SK-N-SH (cell line): ENCODE data around the gene RRBP1. TPM values are rescaled to one million over a fixed set of nuclear protein-coding genes. Genes with fewer than 3 reads are reported as not detected.

Source experiments
- CTCF ChIA-PET: fragments of 300-600, 350-600 bp; formaldehyde crosslinking; extraction: SDS; loops from one replicate; lab custom pipeline; 2021; lab: Yijun Ruan, JAX
- POLR2A ChIA-PET: fragments of 350-600 bp; sonication (Branson Sonifier 250); formaldehyde crosslinking; extraction: SDS; loops from one replicate; lab custom pipeline; 2020; ENCODE audit warnings: antibody characterized with exemption, inconsistent platforms; lab: Yijun Ruan, JAX
- DNase-seq: peaks from one replicate; pipeline ENCODE4 v3.0.0; 2012
- H2AFZ ChIP-seq: fragments of 200-600 bp; sonication (generic); 2 replicates; pipeline ENCODE4 v1.8.1; 2016; ENCODE audit warnings: antibody characterized with exemption, mild to moderate bottlenecking, low read depth
- H3F3A ChIP-seq: fragments of 200-600 bp; sonication (generic); replicated peaks from 2 replicates; pipeline ENCODE3; 2016; ENCODE audit warnings: antibody characterized with exemption, mild to moderate bottlenecking; ENCODE audit not compliant: insufficient read depth
- H3K27ac ChIP-seq, 2 experiments: fragments of 200-500 bp in 1 of 2; fragments of 200-600 bp in 1 of 2; sonication (Bioruptor generic) in 1 of 2; sonication (generic), shearing (Covaris generic) in 1 of 2; 2 replicates each; pipeline versions ENCODE4 v1.5.1 to v1.6.1; 2014 to 2016; ENCODE audit warnings: low read depth in 2 of 2, inconsistent platforms in 1 of 2, low read length in 1 of 2, mild to moderate bottlenecking in 1 of 2, mixed read lengths in 1 of 2
- H3K27me3 ChIP-seq: fragments of 200-600 bp; sonication (generic), shearing (Covaris generic); 2 replicates; pipeline ENCODE4 v1.6.1; 2016; ENCODE audit warnings: mixed run types; ENCODE audit not compliant: insufficient read depth
- H3K36me3 ChIP-seq, 2 experiments: fragments of 200-500 bp in 1 of 2; fragments of 200-600 bp in 1 of 2; sonication (Bioruptor generic) in 1 of 2; sonication (generic) in 1 of 2; replicated peaks in 1 of 2; 2 replicates each; pipeline versions ENCODE3 to v1.5.1; 2014 to 2016; ENCODE audit warnings: low read length in 1 of 2, mild to moderate bottlenecking in 1 of 2; ENCODE audit not compliant: insufficient read depth in 2 of 2, control insufficient read depth in 1 of 2
- H3K4me1 ChIP-seq, 2 experiments: fragments of 200-500 bp in 1 of 2; fragments of 200-600 bp in 1 of 2; sonication (Bioruptor generic) in 1 of 2; sonication (generic), shearing (Covaris generic) in 1 of 2; 2 replicates each; pipeline versions ENCODE4 v1.5.1 to v1.6.1; 2014 to 2016; ENCODE audit warnings: low read depth in 1 of 2, low read length in 1 of 2, mixed run types in 1 of 2; ENCODE audit not compliant: insufficient read depth in 2 of 2, control insufficient read depth in 1 of 2
- H3K4me2 ChIP-seq: fragments of 200-600 bp; sonication (generic), shearing (Covaris generic); 2 replicates; pipeline ENCODE4 v1.6.1; 2017; ENCODE audit warnings: mixed run types
- H3K4me3 ChIP-seq, 2 experiments: fragments of 200-500 bp in 1 of 2; fragments of 200-600 bp in 1 of 2; sonication (Bioruptor generic) in 1 of 2; sonication (generic), shearing (Covaris generic) in 1 of 2; 2 replicates each; pipeline versions ENCODE4 v1.5.1 to v1.8.1; 2014 to 2016; ENCODE audit warnings: low read depth in 2 of 2, inconsistent platforms in 1 of 2, low read length in 1 of 2, mild to moderate bottlenecking in 1 of 2, mixed read lengths in 1 of 2, moderate library complexity in 1 of 2
- H3K79me2 ChIP-seq: fragments of 200-600 bp; sonication (generic); 2 replicates; pipeline ENCODE4 v1.8.1; 2017; ENCODE audit warnings: mild to moderate bottlenecking; ENCODE audit not compliant: insufficient read depth
- H3K9ac ChIP-seq: fragments of 200-600 bp; sonication (generic); 2 replicates; pipeline ENCODE4 v1.6.1; 2017; ENCODE audit warnings: mixed run types
- H3K9me2 ChIP-seq: fragments of 200-600 bp; sonication (generic); 2 replicates; pipeline ENCODE4 v1.6.1; 2017; ENCODE audit warnings: mixed run types
- H3K9me3 ChIP-seq: fragments of 200-600 bp; sonication (generic); 2 replicates; pipeline ENCODE4 v1.6.1; 2017; ENCODE audit warnings: mixed run types, mild to moderate bottlenecking, moderate library complexity
- H4K20me1 ChIP-seq: fragments of 200-600 bp; sonication (generic); 2 replicates; pipeline ENCODE4 v1.6.1; 2017; ENCODE audit warnings: mild to moderate bottlenecking, mixed run types; ENCODE audit not compliant: insufficient read depth
- JUND ChIP-seq: IDR thresholded peaks from 2 replicates; pipeline ENCODE4 v1.4.0; 2012
- NRF1 ChIP-seq: IDR thresholded peaks from 2 replicates; pipeline ENCODE4 v1.6.1; 2012; ENCODE audit warnings: low read depth, mild to moderate bottlenecking, low read length
- SMC3 ChIP-seq: IDR thresholded peaks from 2 replicates; pipeline ENCODE4 v1.6.1; 2012; ENCODE audit warnings: low read depth, low read length, improper control_type of control experiment
- TEAD4 ChIP-seq: IDR thresholded peaks from 2 replicates; pipeline ENCODE4 v1.4.0; 2012; ENCODE audit warnings: mild to moderate bottlenecking, borderline replicate concordance; ENCODE audit not compliant: insufficient read depth
- ZBTB33 ChIP-seq: IDR thresholded peaks from 2 replicates; pipeline ENCODE4 v1.4.0; 2012; ENCODE audit warnings: low read depth, borderline replicate concordance
- WGBS: methylation state at CpG from one replicate; pipeline ENCODE4 v1.1.6; 2017; ENCODE audit warnings: low lambda C conversion rate; 5-methylcytosine and 5-hydroxymethylcytosine counted together
- polyA plus RNA-seq, 3 experiments: library from polyadenylated mRNA; depleted of rRNA; stranded (reverse); fragments of >200 nt; gene quantifications; 2 replicates each; pipeline ENCODE4 v1.2.3, GENCODE V29; 2012
- TF ChIP-seq, protein P1 (sequence below): IDR thresholded peaks from 2 replicates; pipeline ENCODE4 v1.6.1; 2012; ENCODE audit warnings: mild to moderate bottlenecking, low read depth, low read length, moderate library complexity

Gene RRBP1
- polyA plus RNA-seq, 1 of the 3 experiments (the other 2 are of a cell fraction) = 50.2 TPM

GRCh38 chr20:17625246-17626051 is 56.6 kb downstream of the RRBP1 start (continued):
- TF ChIP-seq, protein P1, sequence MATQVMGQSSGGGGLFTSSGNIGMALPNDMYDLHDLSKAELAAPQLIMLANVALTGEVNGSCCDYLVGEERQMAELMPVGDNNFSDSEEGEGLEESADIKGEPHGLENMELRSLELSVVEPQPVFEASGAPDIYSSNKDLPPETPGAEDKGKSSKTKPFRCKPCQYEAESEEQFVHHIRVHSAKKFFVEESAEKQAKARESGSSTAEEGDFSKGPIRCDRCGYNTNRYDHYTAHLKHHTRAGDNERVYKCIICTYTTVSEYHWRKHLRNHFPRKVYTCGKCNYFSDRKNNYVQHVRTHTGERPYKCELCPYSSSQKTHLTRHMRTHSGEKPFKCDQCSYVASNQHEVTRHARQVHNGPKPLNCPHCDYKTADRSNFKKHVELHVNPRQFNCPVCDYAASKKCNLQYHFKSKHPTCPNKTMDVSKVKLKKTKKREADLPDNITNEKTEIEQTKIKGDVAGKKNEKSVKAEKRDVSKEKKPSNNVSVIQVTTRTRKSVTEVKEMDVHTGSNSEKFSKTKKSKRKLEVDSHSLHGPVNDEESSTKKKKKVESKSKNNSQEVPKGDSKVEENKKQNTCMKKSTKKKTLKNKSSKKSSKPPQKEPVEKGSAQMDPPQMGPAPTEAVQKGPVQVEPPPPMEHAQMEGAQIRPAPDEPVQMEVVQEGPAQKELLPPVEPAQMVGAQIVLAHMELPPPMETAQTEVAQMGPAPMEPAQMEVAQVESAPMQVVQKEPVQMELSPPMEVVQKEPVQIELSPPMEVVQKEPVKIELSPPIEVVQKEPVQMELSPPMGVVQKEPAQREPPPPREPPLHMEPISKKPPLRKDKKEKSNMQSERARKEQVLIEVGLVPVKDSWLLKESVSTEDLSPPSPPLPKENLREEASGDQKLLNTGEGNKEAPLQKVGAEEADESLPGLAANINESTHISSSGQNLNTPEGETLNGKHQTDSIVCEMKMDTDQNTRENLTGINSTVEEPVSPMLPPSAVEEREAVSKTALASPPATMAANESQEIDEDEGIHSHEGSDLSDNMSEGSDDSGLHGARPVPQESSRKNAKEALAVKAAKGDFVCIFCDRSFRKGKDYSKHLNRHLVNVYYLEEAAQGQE = no peak
- TF ChIP-seq, all 33 proteins: peak for 0

GRCh38 chr20:17624551-17625245 is 57.3 kb downstream of the RRBP1 start:
- POLR2A ChIA-PET = interaction anchor here (0.7 kb wide), 1 partner anchor 38 kb away, joined by 3 read pairs; no protein-coding TSS in a partner anchor

More at GRCh38 chr20:17624551-17625245, 57.3 kb downstream of the RRBP1 start:
- Histone ChIP-seq H3K4me2 (no peak overlapping the region), H2AFZ (no peak overlapping the region), H3K79me2 (no peaks in the 10 kb centered on the region), H3K27ac (no peak overlapping the region), H4K20me1 (no peaks in the 10 kb centered on the region), H3K9me2 (no peaks in the 10 kb centered on the region), H3K4me3 (no peak overlapping the region), H3K36me3 (peaks cover 3 to 62% of the 10 kb centered on the region in 2 experiments), H3K9me3 (no peaks in the 10 kb centered on the region), H3F3A (no peaks in the 10 kb centered on the region), H3K9ac (no peak overlapping the region), H3K4me1 (no peaks in the 10 kb centered on the region), H3K27me3 (no peaks in the 10 kb centered on the region)
- DNase-seq = peak; percentile 8
- CTCF ChIA-PET = interaction anchor here (1.1 to 3.8 kb wide), 3 partner anchors 11 to 120 kb away, joined by 3 to 15 read pairs (median 6); no protein-coding TSS in a partner anchor
- TF ChIP-seq TEAD4 = no peak
- TF ChIP-seq JUND = no peak
- TF ChIP-seq ZBTB33 = no peak
- TF ChIP-seq, protein P1 = no peak
- TF ChIP-seq NRF1 = no peak
- no peak for TF ChIP-seq SMC3
- WGBS = 96% methylated on average over 9 of the region's 15 CpGs
